HepG2 (cell line): ENCODE measurements around the gene MICALL2. TPM values are rescaled to one million over a fixed set of nuclear protein-coding genes. Genes with fewer than 3 reads are reported as not detected.

Experiments
- ARNTL ChIP-seq: sonication (generic); formaldehyde crosslinking; IDR thresholded peaks from 2 replicates; pipeline ENCODE4 v1.4.0; 2020; ENCODE audit warnings: mild to moderate bottlenecking, missing genetic modification reagents
- FOSL2 ChIP-seq: sonication (generic); formaldehyde crosslinking; IDR thresholded peaks from 2 replicates; pipeline ENCODE4 v1.4.0; 2020; ENCODE audit warnings: missing genetic modification reagents
- FOXA3 ChIP-seq: IDR thresholded peaks from 2 replicates; pipeline ENCODE4 v1.6.1; 2016; ENCODE audit warnings: missing genetic modification reagents, missing compliant biosample characterization
- GMEB1 ChIP-seq: sonication (generic); formaldehyde crosslinking; IDR thresholded peaks from 2 replicates; pipeline ENCODE4 v1.5.1; 2020; ENCODE audit warnings: missing genetic modification reagents, mild to moderate bottlenecking, borderline replicate concordance
- HMG20B ChIP-seq: conservative IDR thresholded peaks from 2 replicates; pipeline ENCODE4 v1.6.1; 2016; ENCODE audit warnings: missing genetic modification reagents, missing compliant biosample characterization
- HMGXB3 ChIP-seq: sonication (generic); formaldehyde crosslinking; IDR thresholded peaks from 2 replicates; pipeline ENCODE4 v1.4.0; 2020; ENCODE audit warnings: missing genetic modification reagents, borderline replicate concordance
- PHF21A ChIP-seq: sonication (generic); formaldehyde crosslinking; IDR thresholded peaks from 2 replicates; pipeline ENCODE4 v1.5.0; 2020; ENCODE audit warnings: mild to moderate bottlenecking, missing genetic modification reagents
- POGK ChIP-seq: sonication (generic); formaldehyde crosslinking; conservative IDR thresholded peaks from 2 replicates; pipeline ENCODE4 v1.8.0; 2022; ENCODE audit warnings: mild to moderate bottlenecking, moderate library complexity, missing genetic modification reagents
- POLR2A ChIP-seq, 2 experiments: IDR thresholded peaks; 2 replicates each; pipeline ENCODE4 v1.6.1; 2011; ENCODE audit warnings: low read depth in 2 of 2, low read length in 2 of 2, mild to moderate bottlenecking in 1 of 2, moderate library complexity in 1 of 2; ENCODE audit not compliant: insufficient read depth in 1 of 2
- RXRB ChIP-seq: IDR thresholded peaks from 2 replicates; pipeline ENCODE4 v1.6.1; 2016; ENCODE audit warnings: borderline replicate concordance, missing genetic modification reagents, missing compliant biosample characterization
- SIX1 ChIP-seq: sonication (generic); formaldehyde crosslinking; IDR thresholded peaks from 2 replicates; pipeline ENCODE4 v1.4.0; 2020; ENCODE audit warnings: missing genetic modification reagents, borderline replicate concordance
- THAP11 ChIP-seq: IDR thresholded peaks from 2 replicates; pipeline ENCODE4 v1.6.1; 2016; ENCODE audit warnings: missing biosample characterization, missing genetic modification reagents
- U2AF1 ChIP-seq: fragments of 200-400 bp; formaldehyde crosslinking; optimal IDR thresholded peaks from 2 replicates; pipeline ENCODE3; 2017; ENCODE audit warnings: mild to moderate bottlenecking, low read depth, low read length
- ZBTB7B ChIP-seq: sonication (generic); formaldehyde crosslinking; IDR thresholded peaks from 2 replicates; pipeline ENCODE4 v1.4.0; 2020; ENCODE audit warnings: missing genetic modification reagents
- ZFP36L1 ChIP-seq: sonication (generic); formaldehyde crosslinking; IDR thresholded peaks from 2 replicates; pipeline ENCODE4 v1.8.0; 2022; ENCODE audit warnings: mild to moderate bottlenecking, missing genetic modification reagents, moderate library complexity
- ZNF619 ChIP-seq: sonication (generic); formaldehyde crosslinking; IDR thresholded peaks from 2 replicates; pipeline ENCODE4 v1.4.0; 2020; ENCODE audit warnings: mild to moderate bottlenecking, missing genetic modification reagents
- ZNF768 ChIP-seq: sonication (generic); formaldehyde crosslinking; IDR thresholded peaks from 2 replicates; pipeline ENCODE4 v1.4.0; 2020; ENCODE audit warnings: missing genetic modification reagents
- ZNF777 ChIP-seq: sonication (generic); formaldehyde crosslinking; IDR thresholded peaks from 2 replicates; pipeline ENCODE4 v1.4.0; 2020; ENCODE audit warnings: missing genetic modification reagents
- polyA plus RNA-seq, 8 experiments: library from polyadenylated mRNA; depleted of rRNA in 3 of 8; stranded (reverse) in 7 of 8; unstranded in 1 of 8; fragments of >200 nt; fragmentation: Illumina TruSeq in 4 of 8; extraction: Trizol in 4 of 8; gene quantifications; 2 replicates each; pipeline versions ENCODE4 v1.2.1 to v1.2.3, GENCODE V29; 2011 to 2016; ENCODE audit warnings: low read depth in 4 of 8, missing spikeins in 1 of 8, mixed read lengths in 1 of 8; ENCODE audit not compliant: insufficient read depth in 1 of 8
- total RNA-seq, 5 experiments: library from RNA; depleted of rRNA; stranded (reverse); fragments of >200 nt; fragmentation: Illumina TruSeq; extraction: Trizol; gene quantifications; 2 replicates each; pipeline ENCODE4 v1.2.3, GENCODE V29; 2016; ENCODE audit warnings: low read depth in 1 of 5
- TF ChIP-seq, protein P1 (sequence below): IDR thresholded peaks from 2 replicates; pipeline ENCODE4 v1.6.1; 2018; ENCODE audit warnings: missing genetic modification reagents

MICALL2 gene
- total and polyA plus RNA-seq, 2 of the 13 experiments (the other 11 are each of a cell fraction or from before 2014, with no cell fraction given), result 5.8 to 12.4 TPM

DNA sequence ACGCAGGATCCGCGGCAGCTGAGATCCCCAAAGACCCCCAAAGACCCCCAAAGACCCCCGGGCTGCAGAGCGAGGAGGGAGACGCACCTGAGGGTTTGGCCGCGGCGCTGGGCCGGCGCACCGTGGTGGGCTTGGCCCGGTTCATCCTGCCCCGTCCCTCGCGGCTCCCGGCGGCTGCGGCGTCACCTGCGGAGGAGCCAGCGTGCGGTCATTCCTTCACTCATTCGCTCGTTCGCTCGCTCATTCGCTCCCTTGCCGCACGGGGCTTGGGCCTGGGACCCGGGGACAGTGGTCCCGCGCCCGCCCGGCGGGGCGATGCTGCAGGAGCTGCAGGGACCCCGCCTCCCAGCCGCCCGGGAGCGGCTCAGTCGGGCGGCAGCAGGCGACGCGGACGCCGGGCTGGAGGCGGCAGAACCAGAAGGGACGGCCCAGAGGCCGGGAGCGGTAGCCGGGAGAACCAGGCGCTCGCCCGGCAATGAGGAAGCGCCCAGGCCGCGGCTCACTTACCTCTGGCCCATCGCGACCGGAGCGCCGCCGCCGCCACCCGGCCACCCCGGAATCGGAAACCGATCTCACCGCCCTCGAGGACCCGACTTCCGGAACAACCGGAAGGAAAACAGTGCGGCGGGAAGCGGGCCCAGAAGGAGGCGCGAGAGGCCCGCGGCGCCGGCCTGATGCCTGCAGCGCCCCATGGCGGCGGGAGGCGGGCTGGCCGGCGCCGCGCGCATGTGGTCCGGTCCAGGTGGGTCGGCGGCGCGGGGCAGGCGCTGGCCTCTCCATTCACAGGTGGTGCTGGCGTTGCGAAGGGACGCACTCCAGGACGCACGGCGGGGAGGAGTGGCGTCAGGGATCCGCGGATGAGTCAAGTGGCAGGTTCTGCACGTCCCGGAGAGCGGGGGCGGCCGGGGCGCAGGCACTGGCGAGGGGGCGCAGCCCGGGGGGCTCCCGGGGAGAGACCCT lies 44.8 kb upstream of the MICALL2 start, which contains the start of gene INTS1 (continued):
- peak; percentile 74 for TF ChIP-seq POGK (CRISPR knock-in tag)
- TF ChIP-seq HMGXB3 (CRISPR knock-in tag), result peak; percentile 56; the same call in 1 of the 2 replicates
- TF ChIP-seq FOSL2 (CRISPR knock-in tag), result peak; percentile 51; the same call in 1 of the 2 replicates
- peak; percentile 78 for TF ChIP-seq PHF21A (CRISPR knock-in tag)
- no peak for TF ChIP-seq ZNF619 (CRISPR knock-in tag)
- TF ChIP-seq, protein P1, sequence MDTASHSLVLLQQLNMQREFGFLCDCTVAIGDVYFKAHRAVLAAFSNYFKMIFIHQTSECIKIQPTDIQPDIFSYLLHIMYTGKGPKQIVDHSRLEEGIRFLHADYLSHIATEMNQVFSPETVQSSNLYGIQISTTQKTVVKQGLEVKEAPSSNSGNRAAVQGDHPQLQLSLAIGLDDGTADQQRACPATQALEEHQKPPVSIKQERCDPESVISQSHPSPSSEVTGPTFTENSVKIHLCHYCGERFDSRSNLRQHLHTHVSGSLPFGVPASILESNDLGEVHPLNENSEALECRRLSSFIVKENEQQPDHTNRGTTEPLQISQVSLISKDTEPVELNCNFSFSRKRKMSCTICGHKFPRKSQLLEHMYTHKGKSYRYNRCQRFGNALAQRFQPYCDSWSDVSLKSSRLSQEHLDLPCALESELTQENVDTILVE (CRISPR knock-in tag), result peak; percentile 96
- peak; percentile 67 for TF ChIP-seq ZBTB7B (CRISPR knock-in tag)
- TF ChIP-seq ZFP36L1, result peak; percentile 82
- peak; percentile 96 for TF ChIP-seq THAP11
- TF ChIP-seq SIX1 (CRISPR knock-in tag), result peak; percentile 70; the same call in 1 of the 2 replicates
- TF ChIP-seq ZNF768 (CRISPR knock-in tag), result peak; percentile 68
- TF ChIP-seq GMEB1 (CRISPR knock-in tag), result peak; percentile 84
- no peak for TF ChIP-seq HMG20B (CRISPR knock-in tag)
- TF ChIP-seq POLR2A (IDR thresholded peaks at IDR 0.05; ENCODE audit: insufficient read depth in 1 of 2, low read depth in 2 of 2, low read length in 2 of 2), result peak; percentile 56 to 71; a peak in 3 of 4 replicates
- peak; percentile 97 for TF ChIP-seq FOXA3
- TF ChIP-seq RXRB (CRISPR knock-in tag), result peak; percentile 62
- peak; percentile 29 for TF ChIP-seq U2AF1
- peak; percentile 65 for TF ChIP-seq ZNF777 (CRISPR knock-in tag)
- peak; percentile 60; the same call in 1 of the 2 replicates for TF ChIP-seq ARNTL (CRISPR knock-in tag)
